Naive thymus-derived CD8-positive, alpha-beta T cell (primary cell): ENCODE results near the gene ZSCAN4. TPM values are rescaled to one million over a fixed set of nuclear protein-coding genes. Genes with fewer than 3 reads are reported as not detected.

Source experiments
- polyA plus RNA-seq, 3 donors: library from polyadenylated mRNA; unstranded; fragments of 300-500 nt; fragmentation: Illumina TruSeq; gene quantifications; one replicate each; pipeline ENCODE4 v1.2.3, GENCODE V29; 2021
- total RNA-seq, 8 experiments: library from RNA in 2 of 8; stranded (reverse) in 2 of 8; gene quantifications; one replicate each; pipeline ENCODE4 v1.2.3 and lab custom pipeline; 2021 to 2026

The ZSCAN4 gene
- total and polyA plus RNA-seq, 5 experiments from 2014 or later = not detected

Other genes with a start within 250 kb of the ZSCAN4 start
- gene ZNF749, start 233.6 kb upstream of the ZSCAN4 start, total RNA-seq = 10 to 100 TPM; 19.4 to 20.3 TPM
- gene ZNF749, start 233.6 kb upstream of the ZSCAN4 start, polyA plus RNA-seq = 10 to 100 TPM in 2 of 3 donors, 1 to 10 TPM in 1; 8.6 to 35.4 (median 22.2) TPM
- gene VN1R1, start 211.8 kb upstream of the ZSCAN4 start, total RNA-seq = 1 to 10 TPM; 1.4 to 2.2 TPM
- under 1 TPM; 0.17 to 0.32 (median 0.20) TPM for gene VN1R1, start 211.8 kb upstream of the ZSCAN4 start, polyA plus RNA-seq
- gene ZNF772, start 191.4 kb upstream of the ZSCAN4 start, total RNA-seq = 10 to 100 TPM; 20.9 to 23.8 TPM
- gene ZNF772, start 191.4 kb upstream of the ZSCAN4 start, polyA plus RNA-seq = 1 to 10 TPM; 2.6 to 3.4 (median 2.9) TPM
- gene ZNF419, start 181.2 kb upstream of the ZSCAN4 start, total RNA-seq = 10 to 100 TPM; 29.2 to 31.2 TPM
- 10 to 100 TPM in 1 of 3 donors, 1 to 10 TPM in 2; 5.6 to 12.3 (median 5.8) TPM for gene ZNF419, start 181.2 kb upstream of the ZSCAN4 start, polyA plus RNA-seq
- gene ZNF773, start 169.0 kb upstream of the ZSCAN4 start, total RNA-seq = 10 to 100 TPM; 25.2 to 30.9 TPM
- 10 to 100 TPM in 1 of 3 donors, 1 to 10 TPM in 2; 8.7 to 18.6 (median 8.9) TPM for gene ZNF773, start 169.0 kb upstream of the ZSCAN4 start, polyA plus RNA-seq
- 10 to 100 TPM; 24.7 to 25.5 TPM for gene ZNF549, start 141.6 kb upstream of the ZSCAN4 start, total RNA-seq
- 1 to 10 TPM; 6.3 to 9.1 (median 8.6) TPM for gene ZNF549, start 141.6 kb upstream of the ZSCAN4 start, polyA plus RNA-seq
- 10 to 100 TPM; 49.5 to 51.1 TPM for gene ZNF550, start 109.1 kb upstream of the ZSCAN4 start, total RNA-seq
- gene ZNF550, start 109.1 kb upstream of the ZSCAN4 start, polyA plus RNA-seq = 10 to 100 TPM in 1 of 3 donors, 1 to 10 TPM in 2; 4.1 to 17.8 (median 6.1) TPM
- 10 to 100 TPM; 14.4 to 16.0 TPM for gene ZNF416, start 90.0 kb upstream of the ZSCAN4 start, total RNA-seq
- gene ZNF416, start 90.0 kb upstream of the ZSCAN4 start, polyA plus RNA-seq = 1 to 10 TPM; 4.1 to 7.6 (median 4.3) TPM
- gene ZIK1, start 84.8 kb upstream of the ZSCAN4 start, total RNA-seq = 10 to 100 TPM; 23.9 to 24.9 TPM
- 10 to 100 TPM in 1 of 3 donors, 1 to 10 TPM in 2; 4.2 to 11.4 (median 7.9) TPM for gene ZIK1, start 84.8 kb upstream of the ZSCAN4 start, polyA plus RNA-seq
- gene ZNF530, start 69.0 kb upstream of the ZSCAN4 start, total RNA-seq = 10 to 100 TPM; 11.6 to 14.2 TPM
- 1 to 10 TPM in 2 of 3 donors, under 1 TPM in 1; 0.98 to 5.6 (median 5.4) TPM for gene ZNF530, start 69.0 kb upstream of the ZSCAN4 start, polyA plus RNA-seq
- 10 to 100 TPM; 45.6 to 48.1 TPM for gene ZNF134, start 54.7 kb upstream of the ZSCAN4 start, total RNA-seq
- gene ZNF134, start 54.7 kb upstream of the ZSCAN4 start, polyA plus RNA-seq = 10 to 100 TPM in 2 of 3 donors, 1 to 10 TPM in 1; 9.6 to 15.1 (median 13.7) TPM
- gene ZNF211, start 35.8 kb upstream of the ZSCAN4 start, total RNA-seq = 10 to 100 TPM; 49.9 to 56.6 TPM
- 10 to 100 TPM; 13.5 to 18.5 (median 15.5) TPM for gene ZNF211, start 35.8 kb upstream of the ZSCAN4 start, polyA plus RNA-seq
- 10 to 100 TPM; 24.7 to 28.1 TPM for gene ZNF551, start 13.0 kb downstream of the ZSCAN4 start, total RNA-seq
- gene ZNF551, start 13.0 kb downstream of the ZSCAN4 start, polyA plus RNA-seq = 10 to 100 TPM in 2 of 3 donors, 1 to 10 TPM in 1; 8.1 to 10.5 (median 10.3) TPM
- gene ZNF154, start 40.3 kb downstream of the ZSCAN4 start, total RNA-seq = 10 to 100 TPM; 60.5 to 60.6 TPM
- gene ZNF154, start 40.3 kb downstream of the ZSCAN4 start, polyA plus RNA-seq = 1 to 10 TPM; 1.1 to 2.4 (median 1.2) TPM
- 10 to 100 TPM; 46.0 to 46.8 TPM for gene ZNF671, start 58.7 kb downstream of the ZSCAN4 start, total RNA-seq
- gene ZNF671, start 58.7 kb downstream of the ZSCAN4 start, polyA plus RNA-seq = 10 to 100 TPM; 17.2 to 28.0 (median 24.7) TPM
- 10 to 100 TPM; 42.9 to 52.0 TPM for gene ZNF776, start 77.9 kb downstream of the ZSCAN4 start, total RNA-seq
- gene ZNF776, start 77.9 kb downstream of the ZSCAN4 start, polyA plus RNA-seq = 10 to 100 TPM in 1 of 3 donors, 1 to 10 TPM in 2; 8.2 to 11.9 (median 8.4) TPM
- gene ZNF586, start 100.7 kb downstream of the ZSCAN4 start, total RNA-seq = 10 to 100 TPM; 46.6 to 46.9 TPM
- 10 to 100 TPM; 17.7 to 21.5 (median 20.3) TPM for gene ZNF586, start 100.7 kb downstream of the ZSCAN4 start, polyA plus RNA-seq
- gene ZNF552, start 146.0 kb downstream of the ZSCAN4 start, total RNA-seq = 10 to 100 TPM; 17.3 to 21.8 TPM
- gene ZNF552, start 146.0 kb downstream of the ZSCAN4 start, polyA plus RNA-seq = 10 to 100 TPM in 1 of 3 donors, 1 to 10 TPM in 2; 6.4 to 12.4 (median 7.4) TPM
- 10 to 100 TPM; 29.1 to 29.9 TPM for gene ZNF587B, start 161.4 kb downstream of the ZSCAN4 start, total RNA-seq
- 1 to 10 TPM in 1 of 3 donors, under 1 TPM in 2; 0.27 to 1.3 (median 0.76) TPM for gene ZNF587B, start 161.4 kb downstream of the ZSCAN4 start, polyA plus RNA-seq
- 10 to 100 TPM; 61.9 to 69.2 TPM for gene ZNF587, start 180.9 kb downstream of the ZSCAN4 start, total RNA-seq
- 1 to 10 TPM; 1.3 to 7.4 (median 4.7) TPM for gene ZNF587, start 180.9 kb downstream of the ZSCAN4 start, polyA plus RNA-seq
- gene ZNF814, start 220.1 kb downstream of the ZSCAN4 start, total RNA-seq = 10 to 100 TPM; 84.6 to 85.1 TPM
- gene ZNF814, start 220.1 kb downstream of the ZSCAN4 start, polyA plus RNA-seq = 10 to 100 TPM; 13.2 to 32.2 (median 20.9) TPM
- 10 to 100 TPM; 44.2 to 50.1 TPM for gene ZNF417, start 247.7 kb downstream of the ZSCAN4 start, total RNA-seq
- gene ZNF417, start 247.7 kb downstream of the ZSCAN4 start, polyA plus RNA-seq = 1 to 10 TPM; 1.6 to 6.0 (median 1.8) TPM